Kidney epithelial cell (primary cell): Measurements from ENCODE around the gene TAS1R2. TPM values are rescaled to one million over a fixed set of nuclear protein-coding genes. Genes with fewer than 3 reads are reported as not detected.
"Not testable (repeated sequence)": the region's sequence is repeated elsewhere in the genome, so short reads cannot be mapped to it uniquely, and the experiment has no call there.

ENCODE experiments used
- DNase-seq: peaks from one replicate; pipeline ENCODE4 v3.0.0-alpha.2; 2010; ENCODE audit warnings: low read depth
- H3K27me3 ChIP-seq: 2 replicates; pipeline ENCODE4 v1.6.0; 2011; ENCODE audit warnings: low read length; ENCODE audit not compliant: control insufficient read depth, insufficient read depth
- H3K36me3 ChIP-seq: 2 replicates; pipeline ENCODE4 v1.5.1; 2011; ENCODE audit warnings: low read length; ENCODE audit not compliant: control insufficient read depth, insufficient read depth
- H3K4me3 ChIP-seq: 2 replicates; pipeline ENCODE4 v1.5.1; 2011; ENCODE audit warnings: low read depth, mild to moderate bottlenecking, control low read depth, low read length
- CTCF ChIP-seq: IDR thresholded peaks from 2 replicates; pipeline ENCODE4 v1.5.1; 2011; ENCODE audit warnings: mild to moderate bottlenecking, moderate library complexity, low read length, control low read depth, inconsistent platforms; ENCODE audit not compliant: insufficient read depth, poor library complexity, severe bottlenecking
- total RNA-seq: library from RNA; depleted of rRNA; stranded (reverse); fragments of >200 nt; gene quantifications from 2 replicates; pipeline ENCODE4 v1.2.3, GENCODE V29; 2015

The TAS1R2 gene
- total RNA-seq, 1 donor from 2014 or later: not detected

- Histone ChIP-seq H3K27me3 (no peaks in the 10 kb centered on the region), H3K4me3 (no peak overlapping the region), H3K36me3 (no peaks in the 10 kb centered on the region)
- DNase-seq: no peak
- no peak for TF ChIP-seq CTCF
Measured at GRCh38 chr1:18895317-18895716, 35.9 kb upstream of the TAS1R2 start.

GRCh38 chr1:18893120-18893519 is 33.7 kb upstream of the TAS1R2 start:
- Histone ChIP-seq H3K36me3 (no peaks in the 10 kb centered on the region), H3K4me3 (no peak overlapping the region), H3K27me3 (no peaks in the 10 kb centered on the region)
- no peak for TF ChIP-seq CTCF
- no peak for DNase-seq

- not testable (repeated sequence) for H3K27me3 ChIP-seq, H3K4me3 ChIP-seq, H3K36me3 ChIP-seq, DNase-seq
Measured at GRCh38 chr1:18891858-18892257, 32.4 kb upstream of the TAS1R2 start.

GRCh38 chr1:18891426-18891780 is 31.9 kb upstream of the TAS1R2 start:
- H3K36me3 ChIP-seq: no peaks in the 10 kb centered on the region
- H3K27me3 ChIP-seq: no peaks in the 10 kb centered on the region
- DNase-seq: no peak
- TF ChIP-seq CTCF: no peak
- no peak overlapping the region for H3K4me3 ChIP-seq

GRCh38 chr1:18890706-18891425 is 31.4 kb upstream of the TAS1R2 start:
- no peaks in the 10 kb centered on the region for H3K27me3 ChIP-seq
- TF ChIP-seq CTCF: no peak
- no peak for DNase-seq
- H3K4me3 ChIP-seq: no peak overlapping the region
- H3K36me3 ChIP-seq: no peaks in the 10 kb centered on the region

- Histone ChIP-seq H3K4me3 (no peak overlapping the region), H3K27me3 (no peaks in the 10 kb centered on the region), H3K36me3 (no peaks in the 10 kb centered on the region)
- TF ChIP-seq CTCF: no peak
- DNase-seq: peak; percentile 21
Measured at GRCh38 chr1:18886003-18886335, 26.5 kb upstream of the TAS1R2 start.
